HG03342 (cell line): ENCODE data around the gene KRT3.
"Not testable (repeated sequence)": the region's sequence is repeated elsewhere in the genome, so short reads cannot be mapped to it uniquely, and the experiment has no call there.

Experiments used
- ATAC-seq: cut with Tn5 transposase; IDR thresholded peaks from one replicate; pipeline ENCODE4 v1.9.1; 2021; ENCODE audit warnings: mild to moderate bottlenecking, moderate library complexity; ENCODE audit not compliant: unreplicated experiment

The KRT3 gene

GRCh38 chr12:52799505-52800211, 3.7 kb upstream of the KRT3 start:
- no peak for ATAC-seq

DNA sequence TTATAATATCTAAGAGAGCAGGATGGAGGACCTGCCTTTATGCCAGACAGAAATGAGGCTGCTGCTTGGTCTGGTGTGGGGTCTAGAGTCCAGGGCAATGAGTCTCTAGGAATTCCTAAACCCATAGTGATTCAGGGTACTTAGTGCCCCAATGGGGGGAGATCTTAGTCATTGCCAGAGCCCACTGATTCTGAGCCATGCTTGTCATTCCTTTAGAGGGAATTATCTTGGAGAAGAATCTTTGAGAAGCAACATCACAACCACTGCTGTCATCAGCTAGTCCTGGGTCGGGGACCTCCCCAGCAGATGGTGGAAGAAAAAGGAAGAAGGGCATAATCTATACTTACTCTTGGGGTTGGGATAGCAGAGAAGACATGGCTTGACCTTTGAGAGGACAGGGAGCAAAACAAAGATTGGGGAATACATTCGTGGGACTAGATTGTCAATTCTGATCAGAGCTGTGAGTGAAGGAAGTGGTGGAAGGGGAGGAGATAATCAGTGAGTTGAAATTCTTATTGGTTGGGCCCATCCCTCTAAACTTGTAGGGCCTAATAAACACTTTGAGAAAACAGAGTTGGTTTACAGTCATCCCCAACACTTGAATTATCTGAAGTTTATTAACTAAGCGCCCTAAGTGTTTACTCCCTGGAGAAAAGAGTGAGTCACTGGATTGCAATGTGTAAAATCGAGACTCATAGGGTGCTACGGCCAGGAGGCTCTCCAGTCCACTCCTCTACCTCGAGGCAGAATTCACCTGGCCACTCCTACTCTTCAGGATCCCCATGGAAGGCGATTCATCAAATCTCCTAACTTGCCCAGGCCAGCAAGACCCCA, 3.0 kb upstream of the KRT3 start:
- no peak for ATAC-seq

DNA sequence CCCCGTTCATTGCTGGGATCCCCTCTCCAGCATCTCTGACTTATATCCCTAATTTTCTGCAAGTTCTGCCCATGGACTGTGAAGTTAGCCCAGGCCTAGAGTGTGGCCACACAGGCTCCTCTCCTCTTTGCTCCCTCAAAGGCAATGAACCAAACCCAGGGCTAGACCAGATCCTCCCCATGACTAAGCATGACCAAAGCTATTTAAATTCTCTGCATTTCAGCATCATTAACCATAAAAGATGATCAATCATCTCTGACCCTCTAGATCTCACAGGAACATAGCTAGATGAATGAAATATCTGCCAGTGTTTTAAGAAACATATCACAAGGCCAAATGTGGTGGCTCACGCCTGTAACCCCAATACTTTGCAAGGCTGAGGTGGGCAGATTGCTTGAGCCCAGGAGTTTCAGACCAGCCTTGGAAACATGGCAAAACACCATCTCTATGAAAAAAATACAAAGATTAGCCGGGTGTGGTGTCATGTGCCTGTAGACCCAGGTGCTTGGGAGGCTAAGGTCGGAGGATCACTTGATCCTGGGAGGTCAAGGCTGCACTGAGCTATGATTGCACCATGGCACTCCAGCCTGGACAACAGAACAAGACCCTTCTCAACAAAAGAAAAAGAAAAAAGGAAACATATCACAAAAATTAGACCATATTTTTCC, 2.2 kb upstream of the KRT3 start:
- ATAC-seq: no peak

GRCh38 chr12:52797529-52797894, 1.6 kb upstream of the KRT3 start:
- no peak for ATAC-seq

GRCh38 chr12:52796839-52797528, 1.1 kb upstream of the KRT3 start:
- no peak for ATAC-seq

GRCh38 chr12:52796429-52796794, 495 bp upstream of the KRT3 start:
- ATAC-seq: no peak

GRCh38 chr12:52795332-52795674, 614 bp downstream of the KRT3 start:
- ATAC-seq: not testable (repeated sequence)

DNA sequence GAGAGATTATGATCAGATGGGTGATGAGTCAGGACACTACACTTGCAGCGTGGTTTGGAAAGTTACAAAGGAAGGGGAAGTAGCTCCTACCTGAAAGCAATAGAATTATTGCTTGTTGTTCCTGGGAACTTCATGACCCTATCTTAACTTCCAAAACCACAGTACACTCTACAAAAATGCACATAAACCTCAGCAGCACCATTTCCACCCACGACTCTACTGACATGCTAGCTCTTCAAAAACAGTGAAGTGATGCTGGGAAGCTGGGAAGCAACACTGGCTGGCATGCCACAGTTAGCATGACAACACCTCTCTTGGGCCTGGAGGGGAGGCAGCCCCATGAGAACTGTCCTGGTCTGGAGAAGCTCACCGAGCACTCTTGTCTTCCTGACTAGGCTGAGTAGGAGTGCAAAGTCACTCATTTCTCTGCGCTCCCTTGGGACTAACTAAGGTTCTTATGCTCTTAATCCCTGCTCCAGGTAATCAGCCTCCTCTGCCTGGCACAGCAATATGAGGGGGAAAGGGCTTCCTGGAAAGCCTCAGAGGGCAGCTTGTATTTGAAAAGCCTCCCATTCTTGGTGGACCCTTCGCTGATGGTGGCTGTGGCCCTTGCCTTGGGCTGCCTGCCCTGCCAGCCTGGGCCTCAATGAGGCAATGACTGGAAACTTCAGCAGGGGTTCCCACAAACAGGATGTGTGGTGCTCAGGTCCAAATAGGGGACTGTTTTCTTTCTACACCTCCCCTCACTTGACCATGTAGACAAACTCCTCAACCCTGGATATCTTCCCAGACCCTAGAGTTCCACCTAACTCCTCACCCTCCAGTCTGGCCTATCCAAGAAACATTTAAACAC, 1.2 kb downstream of the KRT3 start:
- ATAC-seq: no peak

GRCh38 chr12:52792185-52793029, 3.5 kb downstream of the KRT3 start:
- no peak for ATAC-seq

- no peak for ATAC-seq
Observed at GRCh38 chr12:52791271-52792184, 4.4 kb downstream of the KRT3 start.

DNA sequence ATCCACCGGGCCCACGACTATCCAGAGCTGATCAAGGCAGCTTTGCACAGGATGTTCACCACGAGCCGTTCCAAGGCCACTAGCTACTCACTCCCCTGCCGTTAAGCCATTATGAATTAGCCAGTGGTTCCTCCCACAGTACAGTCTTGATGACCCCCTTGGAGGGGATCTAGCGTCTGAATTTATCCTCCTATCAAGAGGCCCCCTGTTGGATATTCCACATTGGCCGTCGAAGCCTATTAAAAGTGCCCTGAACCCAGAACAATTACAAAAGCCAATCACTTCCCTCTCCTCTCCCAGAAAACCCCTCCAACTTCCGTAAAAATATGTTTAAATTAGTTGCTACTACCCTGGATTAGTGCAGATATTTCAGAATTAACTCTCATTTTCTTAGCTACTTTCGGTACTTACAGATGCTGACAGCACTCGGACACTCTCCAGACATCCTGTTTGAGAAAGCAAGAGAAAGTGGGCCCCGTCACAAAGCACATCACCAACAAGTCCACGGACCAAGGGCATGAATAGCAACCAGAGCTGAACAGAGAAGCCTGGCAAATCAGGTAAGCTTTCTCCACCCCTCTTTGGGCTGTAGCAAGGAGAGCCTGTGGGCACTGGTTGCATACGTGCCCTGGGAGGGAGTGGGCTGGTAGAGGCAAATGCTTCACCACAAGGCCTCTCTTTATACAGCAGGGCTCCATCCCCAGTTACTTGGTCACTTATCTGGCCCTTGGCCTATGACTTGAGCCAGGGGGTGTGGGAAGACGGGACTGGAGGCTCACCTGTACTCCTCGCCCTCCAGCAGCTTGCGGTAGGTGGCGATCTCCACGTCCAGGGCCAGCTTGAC, 5.3 kb downstream of the KRT3 start:
- no peak for ATAC-seq

DNA sequence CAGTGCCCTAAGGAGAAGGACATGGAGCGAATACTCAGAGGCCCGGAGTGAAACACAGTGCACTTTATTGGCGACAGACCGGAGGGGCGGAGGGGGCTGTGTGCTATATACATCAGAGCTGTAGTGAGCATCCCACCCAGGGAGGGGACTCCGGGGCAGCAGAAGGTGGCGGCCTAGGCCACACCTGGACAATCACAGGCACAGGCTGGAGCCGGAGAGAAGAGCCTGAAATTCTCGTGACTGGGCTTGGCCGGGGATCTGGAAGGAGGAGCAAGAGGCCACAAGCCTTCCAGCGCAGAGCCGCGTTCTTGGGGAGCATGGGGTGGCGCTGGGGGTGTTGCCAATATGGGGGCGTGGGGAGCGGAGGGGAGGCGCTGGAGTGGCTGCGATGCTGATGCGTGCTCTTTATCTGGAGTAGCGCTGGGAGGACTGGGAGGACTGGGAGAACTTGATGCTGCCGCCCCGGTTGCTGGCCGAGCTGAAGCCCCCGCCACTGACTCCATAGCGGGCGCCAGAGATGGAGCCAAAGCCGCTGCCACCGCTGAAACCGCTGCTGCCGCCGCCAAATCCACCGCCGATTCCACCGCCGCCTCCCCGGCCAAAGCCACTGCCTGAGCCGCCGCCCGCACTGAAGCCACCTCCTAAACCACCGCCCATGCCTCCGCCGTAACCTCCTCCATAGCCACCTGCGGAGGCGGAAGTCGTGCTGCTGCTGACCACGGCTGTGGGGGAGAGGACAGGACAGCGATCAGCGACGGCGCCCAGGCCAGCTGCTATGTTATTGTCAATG, 6.1 kb downstream of the KRT3 start:
- ATAC-seq: no peak

- ATAC-seq: no peak
Observed at GRCh38 chr12:52788876-52789636, 6.9 kb downstream of the KRT3 start.

DNA sequence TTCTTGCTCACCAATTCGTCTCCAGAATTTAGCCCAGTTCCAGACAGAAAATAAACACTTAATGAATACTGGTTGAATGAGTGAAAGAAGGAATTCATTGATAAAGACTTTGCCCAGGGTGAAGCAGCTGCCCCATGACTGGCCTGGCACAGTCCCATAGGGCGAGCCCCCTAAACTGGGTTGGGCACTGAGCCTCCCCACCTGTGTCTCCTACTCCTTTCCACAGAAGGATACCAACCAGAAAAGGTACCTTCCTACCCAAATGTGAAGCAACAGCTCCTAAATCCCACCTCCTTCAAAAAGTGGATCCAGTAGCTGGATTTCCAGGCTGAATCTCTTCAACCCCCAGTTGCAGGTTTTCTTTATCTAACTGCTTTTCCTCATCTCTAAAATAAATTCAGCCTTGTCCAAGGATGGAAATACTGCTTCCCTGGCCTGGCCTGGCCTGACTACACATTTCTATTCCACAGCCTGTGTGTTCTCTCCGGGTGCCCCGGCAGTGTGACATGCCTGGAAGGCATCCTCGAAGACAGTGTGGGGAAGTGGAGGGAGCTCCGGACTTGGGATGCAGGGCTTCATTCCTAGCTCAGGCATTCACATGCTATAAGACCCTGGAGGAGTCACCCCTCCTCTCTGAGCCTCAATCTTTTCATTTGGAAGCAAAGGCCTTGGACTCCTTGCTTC, 7.6 kb downstream of the KRT3 start:
- ATAC-seq: no peak

- no peak for ATAC-seq
Observed at GRCh38 chr12:52787324-52788191, 8.4 kb downstream of the KRT3 start.
